Gastrocnemius medialis (tissue), 4 donors: Measurements from ENCODE around the gene SHANK1. TPM values are rescaled to one million over a fixed set of nuclear protein-coding genes. Genes with fewer than 3 reads are reported as not detected.

ENCODE experiments used
- ATAC-seq, 2 donors: fragments of 150-250 bp; one replicate each; pipeline ENCODE4 v1.9.1; 2016
- DNase-seq, 2 donors: peaks; one replicate each; pipeline ENCODE4 v3.0.0-alpha.2; 2019
- H3K27ac ChIP-seq, 4 donors: fragments of 200-600 bp; sonication (generic); 1 replicate in 1 of 4; 2 replicates in 3 of 4; pipeline ENCODE4 v1.5.1; 2016 to 2018; ENCODE audit warnings: mild to moderate bottlenecking in 2 of 4, moderate library complexity in 1 of 4
- H3K27me3 ChIP-seq, 3 donors: fragments of 200-600 bp; sonication (generic) in 2 of 3; 1 replicate in 1 of 3; 2 replicates in 2 of 3; pipeline versions ENCODE4 v1.5.1 to v1.6.0; 2016 to 2019; ENCODE audit warnings: mild to moderate bottlenecking in 1 of 3, moderate library complexity in 1 of 3
- H3K36me3 ChIP-seq, 2 donors: fragments of 200-600 bp; sonication (generic) in 1 of 2; one replicate each; pipeline ENCODE4 v1.5.1; 2017 to 2018
- H3K4me1 ChIP-seq, 2 donors: fragments of 200-600 bp; sonication (generic) in 1 of 2; one replicate each; pipeline ENCODE4 v1.5.1; 2016 to 2017; ENCODE audit warnings: mild to moderate bottlenecking in 2 of 2
- H3K4me3 ChIP-seq, 4 donors: fragments of 200-600 bp; sonication (generic) in 3 of 4; 1 replicate in 1 of 4; 2 replicates in 3 of 4; pipeline ENCODE4 v1.5.1; 2016 to 2019; ENCODE audit warnings: mild to moderate bottlenecking in 2 of 4
- H3K9me3 ChIP-seq, 3 donors: fragments of 200-600 bp; sonication (generic) in 2 of 3; 1 replicate in 1 of 3; 2 replicates in 2 of 3; pipeline ENCODE4 v1.5.1; 2016 to 2019
- CTCF ChIP-seq, 5 experiments: fragments of 450-650 bp in 3 of 5; fragments of 200-600 bp in 2 of 5; sonication (generic) in 2 of 5; IDR thresholded peaks in 4 of 5; conservative IDR thresholded peaks in 1 of 5; 1 replicate in 4 of 5; 2 replicates in 1 of 5; pipeline ENCODE4 v1.5.1; 2016 to 2019; ENCODE audit warnings: antibody characterized with exemption in 5 of 5, mild to moderate bottlenecking in 3 of 5, moderate library complexity in 3 of 5
- POLR2A ChIP-seq, 2 donors: fragments of 450-650 bp; IDR thresholded peaks; one replicate each; pipeline ENCODE4 v1.6.1; 2017; ENCODE audit warnings: antibody characterized with exemption in 2 of 2, mild to moderate bottlenecking in 2 of 2, moderate library complexity in 2 of 2
- in situ Hi-C, 4 donors: fragments of 200-750 bp; cut with MboI; loops; one replicate each; pipeline versions ENCODE4 v1.15.0 to v1.8.0; 2017; ENCODE audit warnings: low sequenced_read_pairs in 4 of 4
- intact Hi-C: fragments of 100-400 bp; cut with DNase I; formaldehyde crosslinking; loops from one replicate; pipeline ENCODE4 v1.15.1; 2023; ENCODE audit warnings: low total_unique reads
- total RNA-seq, 4 donors: library from RNA; depleted of rRNA; stranded (reverse); fragments of >200 nt; gene quantifications; one replicate each; pipeline versions ENCODE4 v1.1.0 to v1.2.3, GENCODE V29; 2016

The SHANK1 gene
- total RNA-seq, 4 donors from 2014 or later: 0.68 TPM; not detected in 3

GRCh38 chr19:50703915-50704796 is 15.4 kb downstream of the SHANK1 start:
- H3K4me3 ChIP-seq: no peak overlapping the region
- H3K36me3 ChIP-seq: no peaks in the 10 kb centered on the region
- H3K27ac ChIP-seq: no peak overlapping the region
- no peaks in the 10 kb centered on the region for H3K4me1 ChIP-seq
- in situ Hi-C loops: no loop called here
- ATAC-seq: no peak
- no peaks in the 10 kb centered on the region for H3K9me3 ChIP-seq
- DNase-seq: no peak
- peaks cover 5 to 15% (median 14%) of the 10 kb centered on the region in 3 donors for H3K27me3 ChIP-seq
- TF ChIP-seq CTCF (IDR thresholded peaks at IDR 0.05 in 4 of 5, conservative IDR thresholded peaks at IDR 0.05 in 1 of 5) (no peak), POLR2A (IDR thresholded peaks at IDR 0.05) (no peak)
- intact Hi-C loops: no loop called here

- in situ Hi-C loops: no loop called here
- no peak overlapping the region for H3K27ac ChIP-seq
- intact Hi-C loops: no loop called here
- DNase-seq (no peak), ATAC-seq (no peak)
- peaks cover 5 to 19% (median 15%) of the 10 kb centered on the region in 3 donors for H3K27me3 ChIP-seq
- TF ChIP-seq POLR2A (IDR thresholded peaks at IDR 0.05) (no peak), CTCF (IDR thresholded peaks at IDR 0.05 in 4 of 5, conservative IDR thresholded peaks at IDR 0.05 in 1 of 5) (no peak)
- no peaks in the 10 kb centered on the region for H3K9me3 ChIP-seq
- no peaks in the 10 kb centered on the region for H3K4me1 ChIP-seq
- H3K36me3 ChIP-seq: no peaks in the 10 kb centered on the region
- H3K4me3 ChIP-seq: no peak overlapping the region
Measured at GRCh38 chr19:50702871-50703829, 16.5 kb downstream of the SHANK1 start.

- H3K36me3 ChIP-seq: no peaks in the 10 kb centered on the region
- in situ Hi-C loops (no loop called here), intact Hi-C loops (no loop called here)
Measured at GRCh38 chr19:50702158-50702870, 17.3 kb downstream of the SHANK1 start.

More at GRCh38 chr19:50702158-50702870, 17.3 kb downstream of the SHANK1 start:
- Histone ChIP-seq H3K27ac (no peak overlapping the region), H3K27me3 (peaks cover 5 to 19% (median 15%) of the 10 kb centered on the region in 3 donors), H3K4me3 (no peak overlapping the region), H3K9me3 (no peaks in the 10 kb centered on the region), H3K4me1 (no peaks in the 10 kb centered on the region)
- ATAC-seq (no peak), DNase-seq (no peak)
- TF ChIP-seq POLR2A (IDR thresholded peaks at IDR 0.05) (no peak), CTCF (IDR thresholded peaks at IDR 0.05 in 4 of 5, conservative IDR thresholded peaks at IDR 0.05 in 1 of 5) (no peak)
